Activated CD8-positive, alpha-beta memory T cell treated with anti-CD3 and anti-CD28 coated beads for 24 hours (primary cell): ENCODE measurements around the gene ABCC5.
"Not testable (repeated sequence)": the region's sequence is repeated elsewhere in the genome, so short reads cannot be mapped to it uniquely, and the experiment has no call there.

Source experiments
- DNase-seq: peaks from one replicate; pipeline ENCODE4 v3.0.0-alpha.2; 2020

The ABCC5 gene

DNA sequence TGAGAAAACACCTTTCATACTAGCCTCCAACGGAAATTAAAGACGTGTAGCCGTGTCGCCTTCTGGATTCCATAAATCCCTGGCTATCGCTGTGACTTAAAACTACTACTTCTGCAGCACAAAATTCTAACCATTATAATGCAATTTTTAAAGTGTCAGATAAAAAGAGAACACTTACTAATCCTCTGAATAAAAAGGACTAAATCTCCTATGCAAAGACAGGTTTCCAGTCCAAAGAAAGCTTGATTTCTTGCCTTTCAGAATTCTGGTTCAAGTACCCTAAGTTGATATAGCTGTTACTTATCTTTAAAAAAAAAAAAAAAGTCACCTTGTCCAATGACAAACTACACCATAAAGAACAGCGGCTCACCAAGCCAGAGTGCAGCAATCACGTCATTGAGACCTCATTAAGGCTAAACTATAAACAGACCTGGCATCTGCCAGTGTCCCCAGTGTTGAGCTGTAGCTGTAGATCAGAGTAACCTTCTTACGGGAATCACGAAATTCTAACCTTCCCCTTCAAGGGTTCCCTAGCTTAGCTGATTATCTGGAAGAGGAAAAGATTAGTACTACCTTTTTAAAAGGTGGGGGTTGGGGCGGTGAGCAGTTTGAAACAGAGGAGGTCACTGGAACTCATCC lies 2.2 kb downstream of the ABCC5 start:
- no peak for DNase-seq

DNA sequence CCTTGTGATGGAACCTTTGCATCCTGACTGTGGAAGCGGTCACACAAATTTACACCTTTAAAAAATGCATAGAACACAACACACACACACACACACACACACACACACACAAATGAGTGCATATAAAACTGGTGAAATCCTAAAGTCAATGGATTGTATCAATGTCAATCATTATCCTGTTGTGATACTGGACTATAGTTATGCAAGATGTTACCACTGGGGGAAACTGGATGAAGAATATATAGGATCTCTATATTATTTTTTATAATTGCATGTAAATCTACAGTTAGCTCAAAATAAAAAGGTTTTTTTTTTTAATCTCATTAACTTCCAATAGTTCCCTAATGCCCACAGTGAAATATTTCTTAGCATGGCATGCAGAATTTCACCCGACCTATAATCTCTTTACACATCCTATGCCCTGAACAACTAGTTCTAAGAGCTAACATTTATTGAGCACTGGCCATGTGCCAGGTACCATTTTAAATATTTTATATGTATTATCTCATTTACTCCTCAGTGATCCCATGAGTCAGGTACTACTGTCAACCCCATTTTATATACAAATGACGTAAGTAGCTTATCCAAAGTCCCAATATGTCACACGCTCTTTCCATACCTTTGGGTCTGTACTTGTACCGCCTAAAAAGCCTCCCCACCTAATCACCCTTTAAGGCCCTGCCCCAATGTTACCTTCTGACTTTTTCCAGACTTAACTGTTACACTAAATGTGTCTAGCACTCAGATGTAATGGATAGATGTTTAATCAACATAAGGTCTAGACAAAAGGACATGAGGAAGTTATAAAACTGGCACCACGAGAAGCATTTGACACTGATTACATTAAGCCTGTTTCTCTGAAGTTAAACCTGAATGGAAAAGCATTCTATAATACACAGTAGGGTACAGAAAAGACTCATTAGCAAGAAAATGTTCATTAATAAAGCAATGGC lies 5.5 kb downstream of the ABCC5 start:
- no peak for DNase-seq

DNA sequence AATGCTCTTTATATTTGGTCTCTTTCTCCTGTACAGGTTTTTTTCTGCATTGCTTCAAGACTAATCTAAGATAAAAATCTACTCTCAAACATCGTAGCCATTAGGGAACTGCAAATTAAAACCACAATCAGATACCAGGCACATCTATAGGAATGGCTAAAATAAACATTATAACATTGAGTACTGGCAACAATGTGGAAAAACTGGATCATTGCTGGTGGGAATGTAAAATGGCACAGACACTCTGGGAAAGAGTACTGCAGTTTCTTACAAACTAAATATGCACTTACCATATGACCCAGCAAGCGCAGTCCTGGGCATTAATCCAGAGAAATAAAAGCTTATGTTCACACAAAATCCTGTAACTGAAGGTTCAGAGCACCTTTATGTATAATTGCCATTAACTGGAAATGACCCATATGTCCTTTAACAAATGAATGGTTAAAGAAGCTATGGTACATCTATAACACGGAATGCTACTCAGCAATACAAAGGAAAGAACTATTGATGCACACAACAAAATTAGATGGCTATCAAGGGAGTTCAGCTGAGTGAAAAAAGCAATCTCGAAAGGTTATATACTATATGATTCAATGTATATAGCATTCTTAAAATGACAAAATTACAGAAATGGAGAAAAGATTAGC lies 6.3 kb downstream of the ABCC5 start:
- DNase-seq = no peak

DNA sequence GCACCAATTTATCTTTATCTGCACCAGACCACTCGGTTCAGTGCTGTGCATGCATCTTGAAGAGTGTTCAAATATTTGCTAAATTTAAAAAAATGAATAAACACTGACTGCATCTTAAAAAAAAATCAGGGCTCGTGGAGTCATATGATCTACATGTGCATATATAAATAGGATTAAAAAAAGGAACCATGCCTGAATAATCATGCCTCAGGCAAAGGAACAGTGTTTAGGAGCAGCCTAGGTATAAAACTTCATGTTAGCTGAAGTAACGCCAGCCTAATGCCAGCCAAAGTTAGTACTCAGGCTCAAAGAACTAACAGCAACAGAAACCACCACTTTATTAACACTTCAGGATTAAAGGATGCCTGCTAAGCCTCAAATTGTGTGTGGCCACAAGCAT lies 9.5 kb downstream of the ABCC5 start:
- no peak for DNase-seq

DNA sequence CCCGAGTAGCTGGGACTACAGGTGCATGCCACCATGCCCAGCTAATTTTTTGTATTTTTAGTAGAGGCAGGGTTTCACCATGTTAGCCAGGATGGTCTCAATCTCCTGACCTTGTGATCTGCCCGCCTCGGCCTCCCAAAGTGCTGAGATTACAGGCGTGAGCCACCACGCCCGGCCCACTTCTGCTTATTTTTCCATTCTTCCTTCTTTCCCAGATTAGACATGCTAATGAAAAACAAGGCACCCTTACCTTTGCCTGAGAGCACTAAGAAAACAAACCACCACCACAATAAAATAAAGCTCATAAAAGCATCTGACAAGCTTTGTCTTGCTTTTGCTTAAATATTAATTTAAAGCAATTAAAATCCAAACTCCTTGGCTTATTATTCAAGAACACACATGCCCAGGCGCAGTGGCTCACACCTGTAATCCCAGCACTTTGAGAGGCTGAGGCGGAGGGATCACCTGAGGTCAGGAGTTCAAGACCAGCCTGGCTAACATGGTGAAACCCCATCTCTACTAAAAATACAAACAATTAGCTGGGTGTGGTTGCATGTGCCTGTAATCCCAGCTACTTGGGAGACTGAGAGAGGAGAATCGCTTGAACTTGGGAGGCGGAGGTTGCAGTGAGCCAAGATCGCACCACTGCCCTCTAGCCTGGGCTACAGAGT lies 10.4 kb downstream of the ABCC5 start:
- DNase-seq = not testable (repeated sequence)

DNA sequence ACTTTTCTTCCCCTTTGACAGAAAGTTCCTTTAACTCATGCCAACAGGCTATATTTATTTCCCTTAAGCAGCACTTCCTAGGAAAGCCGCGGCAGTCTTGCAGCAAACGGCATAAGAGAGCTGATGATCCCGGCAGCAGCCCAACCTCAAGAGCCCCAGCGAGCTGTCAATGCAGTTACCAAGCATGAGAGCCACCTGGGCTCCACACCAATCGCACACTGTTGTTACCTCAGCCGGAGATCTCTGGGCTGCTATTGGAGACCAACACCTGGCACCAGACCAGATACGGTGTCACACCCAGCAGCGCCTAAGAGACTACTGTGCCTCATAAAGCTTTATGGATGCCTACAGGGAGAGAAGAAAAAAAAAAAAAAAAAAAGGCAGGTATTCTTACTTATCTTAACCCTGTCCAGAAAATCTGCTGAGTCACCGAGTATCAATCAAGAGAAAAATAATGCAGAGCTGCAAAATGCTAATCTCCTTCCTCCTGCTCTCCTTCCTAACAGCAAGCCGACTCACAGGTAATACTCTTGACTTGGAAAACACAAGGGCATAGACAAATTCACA lies 11.7 kb downstream of the ABCC5 start:
- DNase-seq = no peak

DNA sequence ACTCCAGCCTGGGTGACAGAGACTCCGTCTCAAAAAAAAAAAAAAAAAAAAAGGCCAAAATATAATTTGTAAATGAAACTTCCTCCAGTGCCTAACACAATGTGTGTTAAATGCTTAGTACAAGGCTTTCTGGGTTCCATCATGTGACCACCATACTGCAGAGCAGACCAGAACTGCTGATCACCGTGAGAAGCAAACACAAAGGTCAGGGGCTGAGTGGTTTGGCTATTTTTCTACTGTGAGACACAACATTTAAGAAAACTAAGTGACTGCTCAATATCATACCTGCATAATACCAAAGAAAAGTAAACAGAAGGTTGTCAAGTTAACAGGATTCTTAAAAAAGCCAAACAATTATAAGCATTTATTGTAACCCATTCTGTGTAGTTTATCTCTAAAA lies 13.2 kb downstream of the ABCC5 start:
- DNase-seq = no peak

DNA sequence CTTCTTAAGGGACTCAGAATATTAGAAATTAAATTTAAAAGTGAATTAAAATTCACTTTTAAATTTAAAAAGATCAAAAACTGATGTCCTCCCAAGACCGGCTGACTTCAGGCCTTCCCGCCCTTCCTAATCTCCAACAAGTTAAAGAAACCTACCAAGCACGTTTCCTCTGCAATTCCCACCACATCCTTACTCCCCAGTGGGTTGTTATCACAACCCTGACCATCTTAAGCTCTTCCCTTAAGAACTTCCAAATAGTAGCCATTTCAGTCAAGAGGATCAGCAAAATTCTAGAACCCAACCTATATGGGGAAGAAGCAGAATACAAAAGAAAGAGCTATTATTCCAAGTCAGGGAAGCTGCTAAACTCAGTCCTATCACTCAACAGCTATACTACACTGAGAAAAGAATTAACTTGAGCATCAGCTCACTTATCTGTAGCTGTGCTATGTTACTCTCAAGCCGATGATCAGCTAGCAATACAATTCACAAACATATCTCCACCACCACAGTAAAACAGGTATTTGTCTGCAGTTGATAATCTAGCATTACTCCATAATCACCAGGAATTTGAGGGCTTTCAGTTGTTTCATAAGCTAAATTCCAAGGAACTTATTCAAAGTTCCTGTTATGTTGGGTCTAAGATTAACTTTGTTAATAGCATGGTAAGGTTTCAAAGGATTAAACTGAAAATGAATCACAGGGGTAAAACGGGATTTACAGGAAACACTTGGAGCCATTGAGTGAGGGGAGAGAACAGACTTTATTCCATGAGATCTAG lies 14.3 kb downstream of the ABCC5 start:
- no peak for DNase-seq

DNA sequence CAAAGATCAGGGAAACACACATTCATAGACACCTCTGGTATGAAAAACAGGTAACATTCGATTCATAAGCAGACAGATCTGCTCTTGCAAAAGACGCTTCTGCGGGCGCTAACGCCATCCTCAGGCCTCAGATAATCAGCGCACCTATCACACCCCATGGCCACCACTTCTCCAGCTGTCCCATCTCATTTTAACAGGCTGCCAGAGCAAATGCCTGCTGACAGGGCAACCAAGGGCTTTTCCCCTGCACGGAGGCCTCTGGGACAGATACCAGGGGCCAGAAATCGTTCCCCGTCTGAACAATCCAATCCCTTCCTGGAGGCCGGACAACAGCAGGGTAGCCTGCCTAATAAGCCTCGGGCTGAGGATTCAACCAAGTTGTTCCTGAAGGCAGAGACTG lies 15.2 kb downstream of the ABCC5 start:
- DNase-seq = no peak

DNA sequence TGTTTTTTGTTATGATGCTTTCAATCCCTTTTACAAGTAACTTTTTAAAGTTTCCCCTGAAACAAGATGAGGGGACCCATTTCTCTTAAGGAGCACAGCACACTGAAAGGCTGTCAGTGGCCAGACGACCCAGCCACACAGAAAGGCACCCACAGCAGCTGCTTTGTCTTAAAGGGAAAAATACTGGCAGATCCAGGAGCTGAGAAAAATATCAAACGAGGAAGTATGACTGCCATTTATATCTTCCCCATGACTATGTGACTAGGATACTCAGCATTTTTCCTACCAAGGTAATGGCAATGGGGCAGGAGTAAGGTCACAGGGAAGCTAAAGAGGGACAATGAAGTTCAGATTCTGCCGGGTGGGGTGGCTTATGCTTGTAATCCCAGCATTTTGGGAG lies 15.9 kb downstream of the ABCC5 start:
- no peak for DNase-seq

DNA sequence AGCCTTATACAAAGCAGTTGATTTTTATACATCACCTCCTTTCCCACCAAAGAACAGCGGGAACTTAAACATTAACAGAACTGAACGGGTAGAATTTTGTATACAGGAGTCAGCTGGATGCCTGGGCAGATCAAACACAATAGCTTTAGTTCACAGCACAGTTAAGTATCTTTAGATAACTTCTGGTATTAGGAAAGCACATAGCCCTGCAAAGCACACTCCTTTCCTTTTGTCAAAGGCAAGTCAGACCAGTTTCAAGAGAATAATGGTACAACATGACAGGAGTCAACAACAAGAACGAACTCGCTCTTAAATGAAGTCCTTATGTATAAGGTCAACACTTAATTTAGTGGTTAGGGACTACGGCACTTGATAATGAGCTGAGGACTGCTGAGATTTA lies 26.3 kb downstream of the ABCC5 start:
- no peak for DNase-seq

DNA sequence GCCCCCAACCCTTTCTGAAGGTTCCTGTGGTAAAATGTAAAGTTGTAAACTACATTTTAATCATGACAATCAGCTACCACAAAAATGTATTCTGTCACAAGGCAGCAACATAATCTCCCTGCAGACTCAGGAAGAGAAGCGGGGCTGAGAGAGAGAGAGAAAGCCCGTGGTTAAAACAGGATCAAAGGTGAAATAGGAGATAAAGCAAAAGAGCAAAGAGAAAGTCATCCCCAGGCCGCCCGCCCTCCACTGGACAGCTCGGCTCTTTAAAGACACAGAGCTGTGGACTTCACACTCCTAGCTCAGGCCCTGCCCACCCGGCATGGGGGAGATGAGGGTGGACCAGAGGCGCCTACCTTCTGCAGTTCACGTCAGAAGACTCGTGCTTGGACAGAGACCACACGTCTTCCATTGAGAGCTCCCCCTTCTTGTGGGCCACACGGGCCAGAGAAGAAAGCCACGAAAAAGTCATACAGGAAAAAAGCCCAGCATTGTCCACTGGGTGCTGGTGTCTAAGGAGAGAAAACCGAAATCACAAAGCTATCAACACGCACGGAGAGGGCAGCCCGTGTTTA lies 29.4 kb downstream of the ABCC5 start:
- DNase-seq = no peak

DNA sequence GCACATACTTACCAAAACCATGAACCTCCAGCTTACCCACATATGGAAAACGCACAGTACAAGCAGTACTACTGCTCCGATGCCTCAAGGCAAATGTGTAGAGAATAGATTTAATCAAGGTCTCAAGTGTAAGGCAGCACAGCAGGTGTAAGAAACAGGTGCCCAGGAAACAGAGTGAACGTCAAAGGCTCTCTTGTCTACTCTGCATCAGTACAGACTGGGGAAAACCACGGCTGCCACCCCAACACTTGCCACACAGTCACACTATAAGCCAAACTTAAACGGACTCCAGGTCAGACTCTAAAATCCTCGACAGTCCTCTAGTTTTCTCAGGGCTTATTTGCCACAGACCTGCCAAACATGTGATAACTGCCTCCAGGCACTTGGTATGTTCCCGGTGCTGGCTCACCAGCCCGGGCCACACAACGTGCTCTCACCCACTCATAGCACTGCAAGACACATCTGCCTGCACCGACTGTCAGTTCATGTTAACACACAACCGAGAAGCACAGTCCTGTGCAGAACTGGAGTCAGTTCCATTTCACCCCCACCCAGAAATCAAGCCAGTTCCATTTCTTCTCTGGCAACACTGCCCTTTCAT lies 30.6 kb downstream of the ABCC5 start:
- DNase-seq = no peak

DNA sequence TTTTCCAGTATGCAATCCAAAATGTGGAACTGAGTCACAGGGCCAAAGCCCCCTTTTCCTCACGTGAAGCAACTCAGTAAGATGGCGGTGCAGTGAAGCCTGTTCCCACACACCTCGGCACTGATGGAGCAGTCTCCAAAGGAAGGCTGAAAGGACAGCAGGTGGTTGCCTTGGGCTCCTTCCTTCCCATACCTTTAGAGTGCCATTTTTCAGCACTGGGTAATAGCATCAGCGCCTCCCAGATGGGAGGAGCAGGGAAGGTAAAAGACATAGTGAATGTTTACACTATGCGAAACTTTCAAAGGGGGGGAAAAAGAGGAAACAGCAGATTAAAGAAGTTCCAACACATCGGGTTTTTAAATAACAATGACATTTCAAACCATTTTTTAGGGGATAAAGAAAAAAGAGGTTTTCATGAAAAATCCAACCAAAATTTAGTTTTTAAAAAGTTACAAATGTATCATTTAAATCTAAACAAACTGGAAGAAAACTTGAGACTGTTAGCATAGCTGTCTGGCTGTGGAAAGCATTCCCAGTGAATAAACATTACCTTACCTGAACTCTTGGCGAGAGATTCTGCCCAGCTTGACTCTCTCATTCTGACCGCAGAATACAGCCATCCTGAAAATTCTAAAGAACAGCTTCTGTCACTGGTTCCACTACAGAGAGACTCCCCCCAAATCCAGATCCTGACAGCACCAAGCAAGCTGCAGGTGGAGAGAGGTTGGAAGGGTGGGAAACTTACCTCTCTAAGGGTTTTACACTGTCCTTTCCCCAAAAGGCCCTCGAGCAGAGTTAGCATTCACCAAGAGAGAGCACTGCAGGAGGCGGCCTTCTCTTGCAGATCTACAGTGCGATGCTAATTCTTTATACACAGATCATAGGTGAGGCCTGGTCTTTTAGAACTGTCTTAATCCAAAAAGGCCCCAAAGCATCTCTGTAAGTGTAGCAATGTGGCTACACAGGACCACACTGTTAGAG lies 32.6 kb downstream of the ABCC5 start:
- no peak for DNase-seq

DNA sequence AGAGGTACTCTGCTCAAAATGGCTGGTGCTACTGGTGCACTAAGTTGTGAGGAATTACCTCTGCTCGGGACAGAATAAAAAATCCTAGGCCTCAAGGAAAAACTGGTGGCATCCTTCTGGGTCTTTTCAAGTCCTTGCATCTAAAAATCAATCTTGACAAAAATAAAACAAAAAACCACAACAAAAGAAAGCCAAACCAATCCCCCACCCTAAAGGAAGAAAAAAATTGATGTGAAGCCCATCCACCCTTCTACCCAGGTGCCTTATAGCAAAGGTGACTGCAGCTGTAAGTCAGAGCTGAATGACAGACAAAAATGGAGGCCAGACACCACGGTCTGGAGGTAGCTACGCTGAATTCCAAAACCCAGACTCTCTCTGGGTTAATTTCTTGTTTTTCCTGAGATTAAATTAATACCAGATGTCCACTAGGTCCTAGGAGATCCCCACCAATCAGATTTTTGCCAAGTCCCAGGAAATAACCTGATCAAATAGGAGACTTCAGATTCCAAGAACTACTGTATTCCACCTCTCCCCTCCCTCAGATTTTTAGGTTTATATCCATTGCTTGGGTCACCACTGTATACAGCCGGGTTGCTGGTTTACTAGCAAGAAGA lies 33.5 kb downstream of the ABCC5 start:
- DNase-seq = no peak

DNA sequence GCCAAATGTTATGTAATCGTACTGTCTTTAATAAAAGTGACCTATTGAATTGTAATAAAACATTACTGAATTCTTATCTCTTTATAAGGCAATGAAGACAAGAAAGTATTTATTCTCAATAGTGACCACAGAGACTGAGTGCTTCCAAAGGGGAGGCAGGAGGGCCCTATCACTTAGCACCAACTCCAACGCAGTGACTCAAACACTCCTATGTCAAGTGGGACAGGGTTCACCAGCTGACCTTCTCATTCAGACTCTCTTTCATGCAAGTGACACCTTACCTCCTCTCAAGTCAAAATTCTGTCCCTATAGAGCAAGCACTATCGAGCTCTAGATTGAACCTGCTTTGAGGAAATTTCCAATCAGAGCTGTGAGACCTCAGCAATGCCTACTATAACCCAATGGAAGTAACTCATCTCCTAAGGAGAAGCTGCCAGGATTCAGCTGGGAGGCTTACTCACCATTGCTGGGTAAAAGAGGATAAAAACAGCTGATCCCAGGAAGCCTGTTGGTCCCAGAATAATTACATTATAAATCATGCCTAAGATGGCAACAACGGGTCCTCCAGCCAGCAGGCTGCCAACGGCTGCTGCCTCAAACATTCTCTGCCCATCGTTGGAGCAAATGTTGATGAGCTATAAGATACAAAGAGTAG lies 35.6 kb downstream of the ABCC5 start:
- no peak for DNase-seq

DNA sequence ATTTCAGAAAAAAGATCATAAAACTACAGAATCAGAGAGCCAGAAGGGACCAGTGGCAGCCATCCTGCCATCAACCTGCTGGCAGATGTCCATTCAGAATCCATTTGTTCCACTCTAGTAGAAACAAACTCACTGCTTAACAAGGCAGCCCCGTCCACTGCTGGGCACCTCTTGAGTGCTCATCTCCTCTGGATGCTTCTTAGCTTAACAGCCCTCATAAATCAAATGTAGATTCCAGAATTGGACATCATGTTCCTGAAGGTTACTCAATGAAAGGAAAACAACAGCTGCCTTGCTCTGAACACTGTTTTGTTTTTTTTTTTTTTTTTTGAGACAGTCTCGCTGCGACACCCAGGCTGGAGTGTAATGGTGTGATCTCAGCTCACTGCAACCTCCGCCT lies 37.3 kb downstream of the ABCC5 start:
- no peak for DNase-seq

DNA sequence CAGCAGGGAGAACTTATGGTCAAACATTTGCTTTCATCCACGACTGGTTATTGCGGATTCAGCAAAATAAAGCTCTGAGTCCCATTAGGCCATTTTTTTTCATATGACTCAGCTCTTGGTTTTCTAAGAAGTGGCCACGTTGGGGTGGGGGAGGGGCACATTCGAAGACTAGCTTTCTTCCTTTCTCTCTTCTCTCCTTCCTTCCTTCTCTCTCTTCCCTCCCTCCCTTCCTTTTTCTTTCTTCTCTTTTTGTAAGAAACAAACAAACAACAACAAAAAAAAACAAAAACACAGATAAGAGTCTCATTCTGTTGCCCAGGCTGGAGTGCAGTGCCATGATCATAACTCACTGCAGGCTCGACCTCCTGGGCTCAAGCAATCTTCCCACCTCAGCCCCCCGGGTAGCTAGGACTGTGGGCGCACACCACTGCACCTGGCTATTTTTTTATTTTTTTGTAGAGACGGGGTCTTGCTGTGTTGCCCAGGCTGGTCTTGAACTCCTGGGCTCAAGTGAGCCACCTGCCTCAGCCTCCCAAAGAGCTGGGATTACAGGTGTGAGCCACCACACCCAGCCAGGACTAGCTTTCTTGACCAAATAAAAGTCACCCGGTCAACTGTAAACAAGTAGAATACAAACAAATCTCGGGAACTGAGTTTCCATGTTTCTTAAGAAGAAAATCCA lies 41.6 kb downstream of the ABCC5 start:
- DNase-seq = no peak
